ENCODE results near the gene GARS1. TPM values are rescaled to one million over a fixed set of nuclear protein-coding genes. Genes with fewer than 3 reads are reported as not detected.

The GARS1 gene
- total RNA-seq, 1 donor from 2014 or later = 111 TPM

DNA sequence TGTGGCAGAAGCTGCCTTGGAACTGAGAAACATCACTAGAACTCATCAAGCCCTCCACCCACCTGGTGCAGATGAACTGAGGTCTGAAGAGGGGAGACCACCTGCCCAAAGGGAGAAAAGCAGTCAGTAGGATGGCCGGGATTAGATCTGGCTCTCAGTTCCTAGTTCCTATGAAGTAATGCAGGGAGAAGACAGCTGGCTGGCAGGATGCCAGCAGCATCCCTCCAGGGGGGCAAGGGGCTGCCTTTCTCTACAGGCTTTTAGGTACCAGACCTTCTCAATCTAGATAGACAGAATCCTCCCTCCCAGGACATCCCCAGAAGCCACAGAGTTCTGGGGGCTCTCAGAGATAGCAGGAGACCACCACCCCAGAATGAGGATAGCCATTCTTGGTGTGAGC, 79.7 kb downstream of the GARS1 start:
- no peaks in the 10 kb centered on the region for H3K9me3 Mint-ChIP-seq
- no peak overlapping the region for H3K27ac Mint-ChIP-seq
- no peaks in the 10 kb centered on the region for H3K36me3 Mint-ChIP-seq
- H3K4me1 Mint-ChIP-seq (ENCODE audit: unreplicated experiment) = no peaks in the 10 kb centered on the region
- TF ChIP-seq, protein P1, sequence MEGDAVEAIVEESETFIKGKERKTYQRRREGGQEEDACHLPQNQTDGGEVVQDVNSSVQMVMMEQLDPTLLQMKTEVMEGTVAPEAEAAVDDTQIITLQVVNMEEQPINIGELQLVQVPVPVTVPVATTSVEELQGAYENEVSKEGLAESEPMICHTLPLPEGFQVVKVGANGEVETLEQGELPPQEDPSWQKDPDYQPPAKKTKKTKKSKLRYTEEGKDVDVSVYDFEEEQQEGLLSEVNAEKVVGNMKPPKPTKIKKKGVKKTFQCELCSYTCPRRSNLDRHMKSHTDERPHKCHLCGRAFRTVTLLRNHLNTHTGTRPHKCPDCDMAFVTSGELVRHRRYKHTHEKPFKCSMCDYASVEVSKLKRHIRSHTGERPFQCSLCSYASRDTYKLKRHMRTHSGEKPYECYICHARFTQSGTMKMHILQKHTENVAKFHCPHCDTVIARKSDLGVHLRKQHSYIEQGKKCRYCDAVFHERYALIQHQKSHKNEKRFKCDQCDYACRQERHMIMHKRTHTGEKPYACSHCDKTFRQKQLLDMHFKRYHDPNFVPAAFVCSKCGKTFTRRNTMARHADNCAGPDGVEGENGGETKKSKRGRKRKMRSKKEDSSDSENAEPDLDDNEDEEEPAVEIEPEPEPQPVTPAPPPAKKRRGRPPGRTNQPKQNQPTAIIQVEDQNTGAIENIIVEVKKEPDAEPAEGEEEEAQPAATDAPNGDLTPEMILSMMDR (conservative IDR thresholded peaks at IDR 0.05) = no peak
- no peak overlapping the region for H3K4me3 Mint-ChIP-seq
- H3K27me3 Mint-ChIP-seq = peaks cover 56% of the 10 kb centered on the region
- no peak for DNase-seq (ENCODE audit: extremely low spot score, unreplicated experiment)

- H3K4me1 Mint-ChIP-seq (ENCODE audit: unreplicated experiment) = no peaks in the 10 kb centered on the region
- TF ChIP-seq, protein P1 (conservative IDR thresholded peaks at IDR 0.05) = no peak
- no peak for DNase-seq (ENCODE audit: extremely low spot score, unreplicated experiment)
- H3K27ac Mint-ChIP-seq = no peak overlapping the region
- H3K36me3 Mint-ChIP-seq = no peaks in the 10 kb centered on the region
- no peaks in the 10 kb centered on the region for H3K9me3 Mint-ChIP-seq
- H3K4me3 Mint-ChIP-seq = no peak overlapping the region
- H3K27me3 Mint-ChIP-seq = peaks cover 56% of the 10 kb centered on the region
These were observed 80.2 kb downstream of the GARS1 start for GRCh38 chr7:30674876-30675275.

- H3K36me3 Mint-ChIP-seq = no peaks in the 10 kb centered on the region
- no peak for DNase-seq (ENCODE audit: extremely low spot score, unreplicated experiment)
- no peaks in the 10 kb centered on the region for H3K9me3 Mint-ChIP-seq
- TF ChIP-seq, protein P1 (conservative IDR thresholded peaks at IDR 0.05) = no peak
- peaks cover 6% of the 10 kb centered on the region for H3K4me1 Mint-ChIP-seq (ENCODE audit: unreplicated experiment)
- no peak overlapping the region for H3K4me3 Mint-ChIP-seq
- no peak overlapping the region for H3K27ac Mint-ChIP-seq
- H3K27me3 Mint-ChIP-seq = peaks cover 83% of the 10 kb centered on the region
These were observed 84.1 kb downstream of the GARS1 start for GRCh38 chr7:30678805-30679204.

- H3K4me1 Mint-ChIP-seq (ENCODE audit: unreplicated experiment) = peaks cover 6% of the 10 kb centered on the region
- no peaks in the 10 kb centered on the region for H3K9me3 Mint-ChIP-seq
- H3K4me3 Mint-ChIP-seq = no peak overlapping the region
- TF ChIP-seq, protein P1 (conservative IDR thresholded peaks at IDR 0.05) = no peak
- DNase-seq (ENCODE audit: extremely low spot score, unreplicated experiment) = no peak
- H3K27ac Mint-ChIP-seq = no peak overlapping the region
- no peaks in the 10 kb centered on the region for H3K36me3 Mint-ChIP-seq
- peaks cover 86% of the 10 kb centered on the region for H3K27me3 Mint-ChIP-seq
These were observed 85.0 kb downstream of the GARS1 start for GRCh38 chr7:30679664-30680063.

DNA sequence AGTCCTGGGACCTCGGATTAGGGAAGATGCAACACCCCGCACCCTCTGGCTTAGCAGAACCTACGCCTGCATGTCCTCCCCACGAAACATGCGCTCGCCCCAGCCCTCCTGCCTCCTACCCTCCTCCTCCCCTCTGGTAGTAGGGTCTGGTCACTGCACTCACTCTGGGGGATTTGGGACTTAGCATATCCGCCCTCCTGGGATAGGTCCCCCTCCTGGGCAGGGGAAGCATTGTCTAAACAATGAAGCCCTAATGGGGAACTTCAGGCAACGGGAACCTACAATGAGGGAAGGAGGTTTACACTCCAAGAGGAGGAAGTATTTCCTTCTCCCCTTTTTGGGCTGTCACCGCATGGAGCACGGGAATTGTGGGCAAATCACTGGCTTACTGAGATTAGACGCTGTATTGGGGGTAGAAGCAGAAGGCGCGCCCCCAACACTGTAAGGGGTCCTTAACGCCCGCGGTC, 86.7 kb downstream of the GARS1 start:
- H3K27ac Mint-ChIP-seq = no peak overlapping the region
- peak overlapping the region; percentile 85 for H3K4me3 Mint-ChIP-seq
- peaks cover 6% of the 10 kb centered on the region for H3K4me1 Mint-ChIP-seq (ENCODE audit: unreplicated experiment)
- DNase-seq (ENCODE audit: extremely low spot score, unreplicated experiment) = no peak
- H3K27me3 Mint-ChIP-seq = peaks cover 91% of the 10 kb centered on the region
- TF ChIP-seq, protein P1 (conservative IDR thresholded peaks at IDR 0.05) = no peak
- H3K36me3 Mint-ChIP-seq = no peaks in the 10 kb centered on the region
- H3K9me3 Mint-ChIP-seq = no peaks in the 10 kb centered on the region

DNA sequence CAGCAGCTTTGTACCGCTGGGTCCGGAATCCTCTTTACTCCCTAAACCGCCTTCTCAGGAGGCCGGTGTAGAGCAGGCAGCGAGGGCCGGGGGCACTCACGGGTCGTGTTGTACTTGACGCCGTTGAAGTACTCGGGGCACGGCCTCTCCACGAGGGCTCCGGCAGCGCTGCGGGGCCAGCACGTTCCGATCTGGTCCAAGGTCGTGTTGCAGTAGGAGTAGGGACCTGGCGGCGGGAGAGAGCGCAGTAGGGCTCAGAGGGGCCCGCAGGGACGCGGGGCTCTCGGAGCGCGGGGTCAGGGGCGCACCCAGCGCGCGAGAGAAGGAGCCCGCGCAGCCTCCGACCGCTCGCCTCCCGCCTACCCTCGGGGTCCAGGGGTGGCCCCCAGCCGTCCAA, 87.1 kb downstream of the GARS1 start:
- peaks cover 6% of the 10 kb centered on the region for H3K4me1 Mint-ChIP-seq (ENCODE audit: unreplicated experiment)
- no peak for DNase-seq (ENCODE audit: extremely low spot score, unreplicated experiment)
- H3K36me3 Mint-ChIP-seq = no peaks in the 10 kb centered on the region
- H3K27me3 Mint-ChIP-seq = peaks cover 86% of the 10 kb centered on the region
- no peaks in the 10 kb centered on the region for H3K9me3 Mint-ChIP-seq
- TF ChIP-seq, protein P1 (conservative IDR thresholded peaks at IDR 0.05) = no peak
- no peak overlapping the region for H3K27ac Mint-ChIP-seq
- peak overlapping the region; percentile 85 for H3K4me3 Mint-ChIP-seq
